H54 (cell line): Measurements from ENCODE around the gene RPS28.
A peak's percentile ranks its signal among the peaks of the same experiment; 100 is the strongest.
"Not testable (repeated sequence)": the region's sequence is repeated elsewhere in the genome, so short reads cannot be mapped to it uniquely, and the experiment has no call there.

ENCODE experiments used
- DNase-seq: peaks from one replicate; pipeline ENCODE4 v3.0.0; 2011; ENCODE audit warnings: low spot score, mixed read lengths; ENCODE audit not compliant: insufficient read length
- FAIRE-seq: peaks from 3 replicates; lab custom pipeline; 2011; peaks lifted over from hg19 to GRCh38; lab: Jason Lieb, UNC
- POLR2A ChIP-seq: IDR thresholded peaks from 2 replicates; pipeline ENCODE4 v1.6.1; 2011; ENCODE audit warnings: low read depth, mild to moderate bottlenecking, low read length

RPS28 gene

DNA sequence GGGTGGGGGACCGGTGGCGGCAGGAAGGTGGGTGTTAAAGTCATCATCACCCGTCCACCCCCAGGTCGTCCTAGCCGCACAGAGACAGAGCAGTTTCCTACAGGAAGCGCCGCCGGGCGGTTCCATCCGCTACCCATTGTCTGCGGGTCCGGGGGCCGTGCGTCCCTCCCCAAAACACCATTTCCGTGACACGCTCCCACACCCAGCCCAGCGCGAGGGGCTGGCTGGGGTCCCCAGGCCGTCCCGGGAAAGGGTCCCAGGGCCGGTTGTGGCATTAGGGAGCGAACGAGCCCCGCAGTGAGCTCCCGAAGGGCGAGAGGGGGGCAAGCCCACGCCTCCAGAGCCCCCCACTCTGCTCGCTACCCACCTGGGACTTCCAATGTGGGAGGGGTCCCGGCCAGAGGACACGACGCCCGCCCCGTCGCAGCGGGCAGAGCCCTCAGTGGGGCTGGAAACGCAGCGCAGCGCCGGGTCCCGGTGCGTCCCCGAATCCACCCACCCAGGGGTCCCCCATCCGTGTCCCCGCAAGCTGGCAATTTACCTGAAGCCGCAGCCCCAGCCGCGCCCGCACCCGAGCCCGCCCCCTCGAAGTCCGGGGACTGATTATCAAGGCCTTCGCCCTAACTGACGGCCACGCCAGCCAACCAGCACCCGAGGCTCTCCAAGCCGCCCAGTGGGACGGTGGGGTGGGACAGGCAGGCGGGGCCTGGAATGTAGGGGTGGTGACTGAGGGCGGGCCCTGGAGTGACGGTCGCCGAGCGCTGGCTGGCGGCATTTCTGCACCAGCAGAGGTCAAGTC is 21.6 kb downstream of the RPS28 start, which contains the start of gene KANK3:
TSS of gene KANK3 (minus strand) at position 579 of the 799 bp plus-strand sequence. CDS start 5,434 bp downstream, outside the sequence.
- DNase-seq (peak; percentile 98), FAIRE-seq (no peak)
- no peak for TF ChIP-seq POLR2A

DNA sequence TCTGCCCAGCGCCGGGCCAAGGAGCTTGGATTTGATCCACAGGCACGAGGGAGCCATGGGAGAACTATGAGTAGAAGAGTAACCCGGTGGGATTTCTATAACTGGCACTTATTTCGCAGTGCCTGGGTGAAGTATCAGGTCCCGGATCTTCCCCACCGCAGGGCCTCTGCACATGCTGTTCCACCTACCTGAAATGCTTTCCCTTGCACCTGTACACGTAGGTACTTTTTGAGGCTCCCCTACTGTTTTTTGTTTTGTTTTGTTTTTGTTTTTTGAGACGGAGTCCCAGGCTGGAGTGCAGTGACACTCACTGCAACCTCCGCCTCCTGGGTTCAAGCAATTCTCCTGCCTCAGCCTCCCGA is 22.2 kb downstream of the RPS28 start:
- FAIRE-seq (no peak), DNase-seq (no peak)
- no peak for TF ChIP-seq POLR2A

DNA sequence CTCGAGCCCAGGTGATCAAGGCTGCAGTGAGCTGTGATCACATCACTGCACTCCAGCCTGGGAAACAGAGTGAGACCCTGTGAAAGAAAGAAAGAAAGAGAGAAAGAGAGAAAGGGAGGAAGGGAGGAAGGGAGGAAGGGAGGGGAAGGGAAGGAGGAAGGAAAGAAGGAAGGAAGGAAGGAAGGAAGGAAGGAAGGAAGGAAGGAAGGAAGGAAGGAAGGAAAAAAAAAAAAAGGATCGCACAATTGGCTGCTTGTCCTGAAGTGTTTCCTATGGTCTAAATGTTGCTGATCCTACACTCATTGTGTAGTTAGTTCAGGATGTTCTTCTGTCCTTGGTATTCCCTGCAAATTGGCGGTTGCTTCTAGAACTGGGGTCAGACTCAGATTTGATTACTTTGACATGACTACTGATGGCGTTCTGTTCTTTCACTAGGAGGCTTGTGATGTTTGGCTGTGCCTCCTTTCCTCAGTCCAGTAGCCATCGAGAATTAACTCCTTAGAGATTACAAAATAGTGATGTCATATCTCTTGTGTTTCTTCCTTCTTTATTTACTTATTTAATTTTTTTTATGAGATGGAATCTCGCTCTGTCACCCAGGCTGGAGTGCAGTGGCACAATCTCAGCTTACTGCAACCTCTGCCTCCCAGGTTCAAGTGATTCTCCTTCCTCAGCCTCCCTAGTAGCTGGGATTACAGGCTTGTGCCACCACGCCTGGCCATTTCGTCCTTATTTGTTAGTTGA is 28.5 kb downstream of the RPS28 start:
- not testable (repeated sequence) for FAIRE-seq, DNase-seq

DNA sequence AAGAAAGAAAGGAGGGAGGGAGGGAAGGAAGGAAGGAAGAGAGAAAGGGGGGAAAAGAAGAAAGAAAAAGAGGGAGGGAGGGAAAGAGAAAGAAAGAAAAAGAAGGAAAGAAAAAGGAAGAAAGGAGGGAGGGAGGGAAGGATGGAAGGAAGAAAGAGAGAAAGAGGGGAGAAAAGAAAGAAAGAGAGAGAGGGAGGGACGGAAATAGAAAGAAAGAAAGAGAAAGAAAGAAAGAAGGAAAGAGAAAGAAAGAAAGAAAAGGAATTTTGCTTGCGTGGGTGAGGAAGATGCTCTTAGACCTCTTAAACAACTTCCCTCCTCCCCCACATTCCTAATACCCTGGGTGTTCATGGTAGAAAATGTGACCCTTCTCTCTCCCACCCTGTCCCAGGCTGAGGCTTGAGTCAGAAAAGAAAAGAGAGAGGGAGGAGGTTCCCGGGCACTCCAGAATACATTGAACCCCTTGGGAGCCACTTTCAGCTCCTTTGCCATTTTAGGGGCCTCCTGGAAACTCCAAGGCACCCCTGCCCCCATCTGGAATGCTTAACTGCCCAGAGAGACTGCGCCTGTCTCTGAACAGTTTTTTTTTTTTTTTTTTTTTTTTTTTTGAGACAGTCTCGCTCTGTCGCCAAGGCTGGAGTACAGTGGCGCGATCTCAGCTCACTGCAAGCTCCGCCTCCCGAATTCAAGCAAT is 31.0 kb downstream of the RPS28 start:
- no peak for FAIRE-seq
- TF ChIP-seq POLR2A, result no peak
- no peak for DNase-seq

GRCh38 chr19:8352845-8353244 is 31.5 kb downstream of the RPS28 start:
- not testable (repeated sequence) for DNase-seq, FAIRE-seq

DNA sequence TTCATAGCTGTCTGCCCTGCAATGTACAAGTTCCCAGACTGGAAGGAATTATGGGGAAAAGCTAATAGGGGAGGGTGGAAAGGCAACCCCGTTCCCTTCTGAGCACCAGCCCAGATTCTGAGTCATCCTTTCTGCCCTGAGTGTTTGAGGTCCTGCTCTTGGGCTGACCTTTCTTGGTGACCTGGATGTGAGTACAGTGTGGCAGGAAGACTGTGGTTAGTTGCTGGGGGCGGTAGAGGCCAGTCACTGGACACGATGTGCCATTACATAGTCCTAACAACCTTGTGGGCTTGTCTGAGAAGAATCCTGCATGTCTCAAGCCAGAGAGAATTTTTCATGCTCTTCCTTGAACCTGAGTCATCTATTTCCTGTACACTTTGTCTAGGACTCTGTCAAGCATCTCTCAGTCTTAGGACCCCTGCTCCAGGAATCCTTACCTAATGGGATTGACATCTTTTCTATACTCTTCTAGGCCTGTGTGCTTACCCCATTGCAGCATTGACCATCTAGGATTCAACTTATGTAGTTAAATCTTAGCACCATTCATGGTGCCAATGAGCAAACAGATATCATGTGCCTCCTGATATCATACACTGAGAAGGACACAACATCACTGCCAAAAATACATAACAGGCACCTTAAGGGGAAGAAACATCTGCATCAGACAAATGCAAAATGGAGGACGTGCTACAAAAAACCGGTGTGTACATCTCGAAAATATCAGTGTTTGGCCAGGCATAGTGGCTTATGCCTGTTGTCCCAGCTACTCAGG is 34.5 kb downstream of the RPS28 start:
- FAIRE-seq (peak; percentile 96), DNase-seq (peak; percentile 78)
- TF ChIP-seq POLR2A, result no peak

GRCh38 chr19:8357007-8357521 is 35.8 kb downstream of the RPS28 start:
- DNase-seq (no peak), FAIRE-seq (no peak)
- no peak for TF ChIP-seq POLR2A

GRCh38 chr19:8358948-8359347 is 37.7 kb downstream of the RPS28 start:
- FAIRE-seq (no peak), DNase-seq (no peak)
- no peak for TF ChIP-seq POLR2A

- no peak for FAIRE-seq
- TF ChIP-seq POLR2A, result no peak
Measured at GRCh38 chr19:8360196-8360595, 38.9 kb downstream of the RPS28 start.

GRCh38 chr19:8361921-8362793 is 40.9 kb downstream of the RPS28 start:
- peak; percentile 89 for FAIRE-seq
- peak; percentile 94 for DNase-seq

More at GRCh38 chr19:8360196-8360595, 38.9 kb downstream of the RPS28 start:
- no peak for DNase-seq

GRCh38 chr19:8363803-8364771 is 42.8 kb downstream of the RPS28 start, which contains the start of gene ANGPTL4:
Gene ANGPTL4, plus strand, starts transcription at chr19:8364155. Its CDS starts 167 bp downstream, at chr19:8364322.
- DNase-seq, result peak; percentile 2
- 0 out of 2 replicates have a peak, but pooled peaks have one; percentile 28 for TF ChIP-seq POLR2A
- FAIRE-seq, result no peak

More at GRCh38 chr19:8361921-8362793, 40.9 kb downstream of the RPS28 start:
- TF ChIP-seq POLR2A, result no peak
